ENCODE data around the gene CCDC192. TPM values are rescaled to one million over a fixed set of nuclear protein-coding genes. Genes with fewer than 3 reads are reported as not detected.

CCDC192 gene
- total and polyA plus RNA-seq, 4 donors: not detected

DNA sequence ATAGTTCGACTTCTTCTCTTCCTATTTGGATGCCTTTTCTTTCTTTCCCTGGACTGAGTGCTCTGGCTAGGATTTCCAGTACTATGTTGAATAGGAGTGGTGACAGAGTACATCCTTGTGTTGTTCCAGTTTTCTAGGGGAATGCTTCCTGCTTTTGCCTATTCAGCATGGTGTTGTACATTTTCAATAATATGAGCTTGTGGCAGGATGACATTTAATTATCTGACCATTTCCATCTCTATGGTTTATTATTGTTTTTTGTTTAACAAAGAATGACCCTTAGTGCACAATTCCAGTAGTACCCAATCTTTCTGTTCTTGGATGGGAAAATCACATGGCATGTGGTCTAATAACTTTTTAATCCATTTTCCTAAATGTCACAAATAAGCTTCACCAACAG, 244.8 kb downstream of the CCDC192 start:
- Histone ChIP-seq H3K36me3 (ENCODE audit: control insufficient read depth in 1 of 2, insufficient read depth in 2 of 2, low read length in 1 of 2) (no peaks in the 10 kb centered on the region), H3K27me3 (ENCODE audit: control insufficient read depth in 1 of 2, insufficient read depth in 2 of 2, low read length in 1 of 2) (no peaks in the 10 kb centered on the region), H3K9me3 (ENCODE audit: control insufficient read depth, low read length) (peaks cover 1% of the 10 kb centered on the region), H3K4me1 (ENCODE audit: control insufficient read depth in 1 of 2, insufficient read depth in 2 of 2, low read length in 2 of 2) (no peaks in the 10 kb centered on the region), H3K27ac (ENCODE audit: low read depth in 1 of 2, low read length in 2 of 2) (no peak overlapping the region), H3K4me3 (ENCODE audit: low read length in 2 of 2) (no peak overlapping the region)
- 100% methylated on average over 1 of the region's 1 CpG for WGBS, 2 donors
- ATAC-seq (ENCODE audit: low FRiP score): no peak
- intact Hi-C loops (cut with DNase I): no loop called here
- DNase-seq: no peak

DNA sequence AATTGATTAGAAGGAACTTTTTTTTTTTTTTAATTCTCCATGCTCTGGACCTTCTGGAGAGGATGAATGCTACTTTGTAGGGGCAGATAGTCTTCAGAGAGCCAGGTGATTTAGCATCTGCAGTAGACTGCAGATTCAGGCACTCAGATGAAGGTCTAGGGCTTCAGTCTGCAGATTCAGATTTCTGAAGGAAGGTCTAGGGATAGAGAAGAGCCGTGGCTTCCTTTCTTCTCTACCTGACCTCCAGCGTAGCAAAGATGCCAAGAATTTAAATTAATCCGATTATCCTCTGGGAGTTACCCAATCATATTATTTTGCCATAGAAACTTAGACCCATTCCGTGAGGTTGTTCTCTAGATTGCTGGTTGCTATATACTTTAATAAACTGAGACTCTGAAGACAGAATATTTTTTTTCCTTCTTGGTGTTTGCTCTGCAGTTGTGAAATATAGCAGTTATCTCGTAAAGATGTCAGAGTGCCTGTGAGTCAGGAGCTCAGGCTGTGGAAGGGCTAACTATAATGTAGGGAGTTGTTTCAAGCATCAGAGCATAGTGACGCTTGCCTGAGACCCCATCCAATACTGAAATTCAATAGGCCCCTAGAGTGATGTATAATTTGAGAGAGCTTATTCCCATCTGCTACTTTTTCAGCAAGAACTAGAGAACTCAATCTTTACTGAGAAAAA, 247.7 kb downstream of the CCDC192 start:
- Histone ChIP-seq H3K27me3 (ENCODE audit: control insufficient read depth in 1 of 2, insufficient read depth in 2 of 2, low read length in 1 of 2) (no peaks in the 10 kb centered on the region), H3K4me3 (ENCODE audit: low read length in 2 of 2) (no peak overlapping the region), H3K9me3 (ENCODE audit: control insufficient read depth, low read length) (peaks cover 1% of the 10 kb centered on the region), H3K4me1 (ENCODE audit: control insufficient read depth in 1 of 2, insufficient read depth in 2 of 2, low read length in 2 of 2) (no peaks in the 10 kb centered on the region), H3K36me3 (ENCODE audit: control insufficient read depth in 1 of 2, insufficient read depth in 2 of 2, low read length in 1 of 2) (no peaks in the 10 kb centered on the region), H3K27ac (ENCODE audit: low read depth in 1 of 2, low read length in 2 of 2) (no peak overlapping the region)
- DNase-seq: no peak
- intact Hi-C loops (cut with DNase I): no loop called here
- ATAC-seq (ENCODE audit: low FRiP score): no peak
- WGBS, 2 donors: 88 to 90% methylated on average over 6 of the region's 6 CpGs

DNA sequence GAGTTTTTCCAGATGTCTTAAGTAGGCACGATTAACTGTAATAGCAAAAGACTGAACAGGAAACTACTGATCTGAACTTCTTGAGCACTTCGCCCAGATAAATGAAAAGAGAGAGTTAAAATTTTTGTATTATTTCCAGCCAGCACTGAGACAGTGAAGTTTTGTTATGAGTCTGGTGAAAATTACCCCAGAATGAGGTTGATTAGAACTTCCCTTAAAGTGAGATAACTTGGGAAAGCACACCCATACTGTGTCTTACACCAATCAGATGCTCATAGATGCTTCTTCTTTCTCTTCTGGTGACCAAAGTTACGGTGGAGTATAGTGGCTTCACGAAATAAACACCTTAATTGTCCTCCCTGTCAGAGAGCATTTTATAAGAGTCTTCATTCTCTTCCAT, 248.6 kb downstream of the CCDC192 start:
- Histone ChIP-seq H3K4me3 (ENCODE audit: low read length in 2 of 2) (no peak overlapping the region), H3K27me3 (ENCODE audit: control insufficient read depth in 1 of 2, insufficient read depth in 2 of 2, low read length in 1 of 2) (no peaks in the 10 kb centered on the region), H3K36me3 (ENCODE audit: control insufficient read depth in 1 of 2, insufficient read depth in 2 of 2, low read length in 1 of 2) (peaks cover 0 to 2% of the 10 kb centered on the region in 2 donors), H3K27ac (ENCODE audit: low read depth in 1 of 2, low read length in 2 of 2) (no peak overlapping the region), H3K4me1 (ENCODE audit: control insufficient read depth in 1 of 2, insufficient read depth in 2 of 2, low read length in 2 of 2) (no peaks in the 10 kb centered on the region), H3K9me3 (ENCODE audit: control insufficient read depth, low read length) (peaks cover 1% of the 10 kb centered on the region)
- intact Hi-C loops (cut with DNase I): no loop called here
- DNase-seq (no peak), ATAC-seq (ENCODE audit: low FRiP score) (no peak)
- 89 to 94% methylated on average over 4 of the region's 4 CpGs for WGBS, 2 donors

DNA sequence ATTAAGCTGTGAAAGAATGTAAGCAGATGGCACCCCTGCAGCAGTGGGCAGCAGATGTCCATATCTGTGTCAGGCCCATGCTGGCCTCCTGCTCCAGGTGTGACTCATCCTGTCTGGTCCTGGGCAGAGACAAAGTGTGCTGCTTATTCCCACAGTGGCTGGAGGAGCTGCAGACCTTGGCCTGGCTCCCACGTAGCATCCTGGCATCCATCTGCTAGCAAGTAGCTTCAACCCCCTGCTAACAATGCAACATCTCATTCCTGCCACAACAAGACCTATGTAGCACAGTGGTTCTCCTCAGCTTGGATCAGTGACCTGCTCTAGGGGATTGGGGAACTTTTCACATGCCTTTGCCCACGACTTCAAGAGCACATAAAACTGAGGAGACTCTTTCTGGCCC, 254.0 kb downstream of the CCDC192 start:
- intact Hi-C loops (cut with DNase I): no loop called here
- WGBS, 2 donors: 38 to 51% methylated on average over 2 of the region's 2 CpGs
- H3K4me1 ChIP-seq (ENCODE audit: control insufficient read depth in 1 of 2, insufficient read depth in 2 of 2, low read length in 2 of 2): no peaks in the 10 kb centered on the region
- peak; percentile 38 for ATAC-seq (ENCODE audit: low FRiP score)
- no peak overlapping the region for H3K4me3 ChIP-seq (ENCODE audit: low read length in 2 of 2)
- H3K36me3 ChIP-seq (ENCODE audit: control insufficient read depth in 1 of 2, insufficient read depth in 2 of 2, low read length in 1 of 2): peaks cover 0 to 2% of the 10 kb centered on the region in 2 donors
- no peak overlapping the region for H3K27ac ChIP-seq (ENCODE audit: low read depth in 1 of 2, low read length in 2 of 2)
- H3K27me3 ChIP-seq (ENCODE audit: control insufficient read depth in 1 of 2, insufficient read depth in 2 of 2, low read length in 1 of 2): no peaks in the 10 kb centered on the region
- peaks cover 1% of the 10 kb centered on the region for H3K9me3 ChIP-seq (ENCODE audit: control insufficient read depth, low read length)
- no peak for DNase-seq

DNA sequence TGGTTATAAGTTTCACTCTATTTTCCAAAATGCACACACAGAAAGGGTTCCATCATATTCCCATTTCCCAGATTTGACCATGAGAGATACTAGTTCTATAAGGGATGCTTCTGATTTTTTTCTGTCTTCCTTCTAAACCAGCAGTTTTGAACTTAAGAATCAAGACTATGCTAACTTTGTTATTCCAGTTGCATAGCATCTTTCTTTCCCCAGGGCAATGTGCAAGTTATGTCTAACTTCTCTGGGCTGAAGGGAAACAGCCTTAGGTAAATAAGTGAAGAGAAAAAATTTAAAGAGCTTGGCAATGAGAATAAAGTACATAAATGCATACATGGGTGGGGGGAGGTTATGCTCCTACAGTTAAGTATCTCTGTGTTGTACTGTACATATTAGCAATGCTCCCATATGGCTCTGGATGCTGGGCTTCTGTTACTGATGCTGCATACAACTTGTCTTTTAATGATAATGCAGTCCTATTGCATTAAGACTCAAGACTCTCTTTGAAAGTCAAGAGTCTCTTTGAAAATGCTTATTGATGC, 254.6 kb downstream of the CCDC192 start:
- Histone ChIP-seq H3K9me3 (ENCODE audit: control insufficient read depth, low read length) (no peaks in the 10 kb centered on the region), H3K27ac (ENCODE audit: low read depth in 1 of 2, low read length in 2 of 2) (no peak overlapping the region), H3K4me1 (ENCODE audit: control insufficient read depth in 1 of 2, insufficient read depth in 2 of 2, low read length in 2 of 2) (peaks cover 0 to 2% of the 10 kb centered on the region in 2 donors), H3K27me3 (ENCODE audit: control insufficient read depth in 1 of 2, insufficient read depth in 2 of 2, low read length in 1 of 2) (no peaks in the 10 kb centered on the region), H3K4me3 (ENCODE audit: low read length in 2 of 2) (no peak overlapping the region), H3K36me3 (ENCODE audit: control insufficient read depth in 1 of 2, insufficient read depth in 2 of 2, low read length in 1 of 2) (peaks cover 0 to 2% of the 10 kb centered on the region in 2 donors)
- intact Hi-C loops (cut with DNase I): no loop called here
- DNase-seq (no peak), ATAC-seq (ENCODE audit: low FRiP score) (no peak)

DNA sequence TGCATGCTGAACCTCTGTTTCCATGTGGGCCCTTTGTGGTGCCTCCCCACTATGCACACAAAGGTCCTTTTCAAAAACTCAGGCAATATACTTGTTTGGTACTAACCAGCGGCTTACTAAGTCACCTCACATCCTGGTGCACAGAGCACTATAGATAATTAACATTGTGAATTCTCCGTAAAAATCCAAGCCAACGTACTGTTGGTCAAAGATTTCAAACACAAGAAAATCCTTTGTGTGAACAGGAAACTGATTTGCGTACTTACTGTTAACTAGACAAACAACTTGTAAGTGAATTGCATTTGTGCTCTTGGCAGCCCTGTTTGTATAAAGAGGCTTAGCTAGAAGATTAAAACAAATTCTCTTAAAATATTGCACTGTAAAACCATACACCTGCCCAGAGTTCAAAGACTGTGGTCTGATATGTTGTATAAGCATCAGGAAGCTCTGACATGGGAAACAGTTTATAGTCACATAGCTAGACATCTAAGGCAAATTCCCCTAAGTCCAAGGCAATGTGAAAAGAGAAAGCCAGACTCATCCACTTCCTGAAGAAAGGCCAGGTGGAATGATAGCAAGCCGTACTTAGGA, 255.3 kb downstream of the CCDC192 start:
- Histone ChIP-seq H3K4me1 (ENCODE audit: control insufficient read depth in 1 of 2, insufficient read depth in 2 of 2, low read length in 2 of 2) (peaks cover 0 to 2% of the 10 kb centered on the region in 2 donors), H3K27me3 (ENCODE audit: control insufficient read depth in 1 of 2, insufficient read depth in 2 of 2, low read length in 1 of 2) (no peaks in the 10 kb centered on the region), H3K27ac (ENCODE audit: low read depth in 1 of 2, low read length in 2 of 2) (no peak overlapping the region), H3K4me3 (ENCODE audit: low read length in 2 of 2) (no peak overlapping the region), H3K36me3 (ENCODE audit: control insufficient read depth in 1 of 2, insufficient read depth in 2 of 2, low read length in 1 of 2) (peaks cover 0 to 2% of the 10 kb centered on the region in 2 donors), H3K9me3 (ENCODE audit: control insufficient read depth, low read length) (no peaks in the 10 kb centered on the region)
- DNase-seq: no peak
- ATAC-seq (ENCODE audit: low FRiP score): no peak
- 92 to 95% methylated on average over 5 of the region's 5 CpGs for WGBS, 2 donors
- intact Hi-C loops (cut with DNase I): no loop called here

DNA sequence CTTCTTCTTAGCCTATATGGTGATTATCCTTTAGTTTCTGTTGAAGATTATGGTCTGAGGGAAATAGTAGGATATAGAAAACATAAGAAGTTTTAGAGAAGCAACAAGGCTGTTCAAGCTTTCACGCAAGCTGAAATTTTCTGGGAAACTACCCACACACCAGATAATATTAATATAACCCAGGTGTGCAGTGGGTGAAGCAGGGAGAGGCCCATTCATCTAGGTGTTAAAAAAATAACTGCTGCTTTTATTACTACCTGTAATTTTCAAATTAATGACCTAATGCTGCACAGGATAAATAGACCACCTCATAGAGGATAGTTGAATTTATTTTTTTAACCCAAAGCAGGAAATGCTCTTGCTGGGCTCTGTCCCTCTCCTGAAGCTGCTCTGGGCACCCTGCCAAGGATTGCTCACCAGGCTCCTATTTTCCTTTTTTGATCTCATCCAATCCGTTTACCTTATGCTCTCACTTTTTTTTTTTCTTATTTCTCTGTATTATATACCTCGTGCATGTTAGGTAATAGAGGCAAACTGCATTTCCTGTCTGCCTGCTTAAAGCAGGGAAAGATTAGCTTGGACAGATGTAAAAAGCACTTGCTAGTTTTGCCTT, 256.1 kb downstream of the CCDC192 start:
- peak in 1 of 2 donors; percentile 75 for DNase-seq
- intact Hi-C loops (cut with DNase I): no loop called here

DNA sequence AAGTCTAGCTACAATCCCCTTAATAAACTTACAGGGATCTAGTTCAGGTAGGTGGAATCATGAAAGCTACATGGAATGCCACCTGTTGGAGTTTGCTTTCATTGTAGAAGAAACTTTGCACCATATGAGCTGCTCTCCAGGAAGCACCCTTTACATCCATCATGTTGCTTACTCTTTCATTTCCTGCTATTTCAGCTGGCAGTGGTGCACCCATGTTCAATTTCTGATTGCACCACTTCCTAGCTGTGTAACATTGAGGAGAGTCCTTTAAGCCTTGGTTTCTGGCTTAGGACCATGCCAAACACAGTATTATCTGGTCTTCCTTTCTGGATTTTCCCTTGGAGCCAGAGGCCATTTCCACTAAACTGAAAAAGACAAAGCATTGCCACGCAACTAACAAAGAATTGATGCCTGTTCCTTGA, 257.1 kb downstream of the CCDC192 start:
- H3K36me3 ChIP-seq (ENCODE audit: control insufficient read depth in 1 of 2, insufficient read depth in 2 of 2, low read length in 1 of 2): peaks cover 0 to 2% of the 10 kb centered on the region in 2 donors
- no peaks in the 10 kb centered on the region for H3K9me3 ChIP-seq (ENCODE audit: control insufficient read depth, low read length)
- no peak overlapping the region for H3K27ac ChIP-seq (ENCODE audit: low read depth in 1 of 2, low read length in 2 of 2)
- ATAC-seq (ENCODE audit: low FRiP score) (no peak), DNase-seq (no peak)
- 85 to 95% methylated on average over 1 of the region's 1 CpG for WGBS, 2 donors
- intact Hi-C loops (cut with DNase I): no loop called here
- H3K4me3 ChIP-seq (ENCODE audit: low read length in 2 of 2): no peak overlapping the region
- H3K27me3 ChIP-seq (ENCODE audit: control insufficient read depth in 1 of 2, insufficient read depth in 2 of 2, low read length in 1 of 2): no peaks in the 10 kb centered on the region
- H3K4me1 ChIP-seq (ENCODE audit: control insufficient read depth in 1 of 2, insufficient read depth in 2 of 2, low read length in 2 of 2): peaks cover 0 to 2% of the 10 kb centered on the region in 2 donors

More for the DNA sequence above, 256.1 kb downstream of the CCDC192 start:
- Histone ChIP-seq H3K27ac (ENCODE audit: low read depth in 1 of 2, low read length in 2 of 2) (no peak overlapping the region), H3K4me1 (ENCODE audit: control insufficient read depth in 1 of 2, insufficient read depth in 2 of 2, low read length in 2 of 2) (peaks cover 0 to 2% of the 10 kb centered on the region in 2 donors), H3K36me3 (ENCODE audit: control insufficient read depth in 1 of 2, insufficient read depth in 2 of 2, low read length in 1 of 2) (peaks cover 0 to 2% of the 10 kb centered on the region in 2 donors), H3K9me3 (ENCODE audit: control insufficient read depth, low read length) (no peaks in the 10 kb centered on the region), H3K4me3 (ENCODE audit: low read length in 2 of 2) (no peak overlapping the region), H3K27me3 (ENCODE audit: control insufficient read depth in 1 of 2, insufficient read depth in 2 of 2, low read length in 1 of 2) (no peaks in the 10 kb centered on the region)
- WGBS, 2 donors: 34 to 41% methylated on average over 3 of the region's 3 CpGs
- ATAC-seq (ENCODE audit: low FRiP score): no peak
